Rectal smooth muscle tissue (tissue), 1 donor: Measurements from ENCODE around the gene ZNF778.
"Not testable (repeated sequence)": the region's sequence is repeated elsewhere in the genome, so short reads cannot be mapped to it uniquely, and the experiment has no call there.

Experiments used
- H3K27ac ChIP-seq: one replicate; pipeline ENCODE4 v1.7.0; 2013; ENCODE audit warnings: low read depth, low read length, inconsistent platforms
- H3K27me3 ChIP-seq: one replicate; pipeline ENCODE4 v1.7.0; 2013; ENCODE audit warnings: low read length; ENCODE audit not compliant: control insufficient read depth, insufficient read depth
- H3K36me3 ChIP-seq: one replicate; pipeline ENCODE4 v1.7.0; 2013; ENCODE audit warnings: low read length; ENCODE audit not compliant: control insufficient read depth, insufficient read depth
- H3K4me1 ChIP-seq: one replicate; pipeline ENCODE4 v1.7.0; 2013; ENCODE audit warnings: low read length; ENCODE audit not compliant: control insufficient read depth, insufficient read depth
- H3K4me3 ChIP-seq: one replicate; pipeline ENCODE4 v1.7.0; 2013; ENCODE audit warnings: low read length
- H3K9ac ChIP-seq: one replicate; pipeline ENCODE4 v1.7.0; 2013; ENCODE audit warnings: low read length

ZNF778 gene

DNA sequence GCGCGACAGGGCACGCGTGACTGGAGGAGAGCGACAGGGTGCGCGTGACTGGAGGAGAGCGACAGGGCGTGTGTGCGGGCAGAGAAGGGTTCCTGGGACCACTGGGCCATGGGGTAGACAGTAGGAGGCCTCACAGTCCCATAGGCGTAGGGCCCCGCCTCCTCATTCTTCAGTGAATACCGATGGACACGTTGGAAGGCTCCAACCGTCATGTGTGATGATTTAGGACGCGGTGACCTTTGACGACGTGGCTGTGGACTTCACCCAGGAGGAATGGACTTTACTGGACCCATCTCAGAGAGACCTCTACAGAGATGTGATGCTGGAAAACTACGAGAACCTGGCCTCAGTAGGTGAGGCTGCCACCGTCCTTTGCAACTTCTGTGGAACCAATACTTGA lies 5.4 kb downstream of the ZNF778 start:
- Histone ChIP-seq H3K9ac (no peak overlapping the region), H3K36me3 (peaks cover 43% of the 10 kb centered on the region), H3K4me1 (no peaks in the 10 kb centered on the region), H3K4me3 (no peak overlapping the region), H3K27me3 (no peaks in the 10 kb centered on the region), H3K27ac (no peak overlapping the region)

DNA sequence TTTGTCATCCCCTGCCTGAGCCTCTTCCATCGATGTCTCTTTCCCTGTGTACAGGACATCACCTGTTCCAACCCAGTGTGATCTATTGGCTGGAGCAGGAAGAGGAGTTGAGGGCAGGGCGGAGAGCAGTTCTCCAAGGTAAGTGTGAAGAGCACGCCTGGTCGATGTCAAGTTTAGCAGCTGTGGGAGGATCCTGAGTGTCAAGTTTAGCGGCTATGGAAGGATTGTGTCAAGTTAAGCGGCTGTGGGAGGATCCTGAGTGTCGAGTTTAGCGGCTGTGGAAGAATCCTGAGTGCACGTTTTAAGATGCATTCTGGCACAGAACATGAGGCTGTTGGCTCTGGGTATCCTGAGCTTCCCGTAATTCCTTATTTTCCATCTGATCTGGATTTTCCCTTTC lies 7.2 kb downstream of the ZNF778 start:
- no peaks in the 10 kb centered on the region for H3K4me1 ChIP-seq
- no peak overlapping the region for H3K4me3 ChIP-seq
- peaks cover 54% of the 10 kb centered on the region for H3K36me3 ChIP-seq
- no peaks in the 10 kb centered on the region for H3K27me3 ChIP-seq
- no peak overlapping the region for H3K9ac ChIP-seq
- no peak overlapping the region for H3K27ac ChIP-seq

DNA sequence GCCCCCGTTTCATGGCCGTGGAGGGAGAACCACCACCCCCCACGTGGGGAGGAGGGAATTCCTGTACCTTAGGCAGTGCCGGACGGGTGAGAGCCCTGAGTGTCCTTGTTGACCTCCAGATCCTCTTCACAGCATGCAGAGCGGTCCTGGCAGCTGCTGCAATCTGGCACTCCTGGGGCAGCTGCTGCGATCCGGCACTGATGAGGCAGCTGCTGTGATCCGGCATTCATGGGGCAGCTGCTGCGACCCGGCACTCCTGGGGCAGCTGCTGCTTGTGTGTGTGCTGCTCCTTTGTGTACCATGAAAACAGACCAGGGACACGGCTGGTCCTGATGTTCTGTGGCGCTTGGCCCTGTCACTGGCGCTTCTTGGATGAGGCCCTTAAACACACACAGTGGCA lies 12.8 kb downstream of the ZNF778 start:
- no peak overlapping the region for H3K4me3 ChIP-seq
- H3K36me3 ChIP-seq, result peaks cover 53% of the 10 kb centered on the region
- H3K4me1 ChIP-seq, result no peaks in the 10 kb centered on the region
- no peak overlapping the region for H3K27ac ChIP-seq
- H3K27me3 ChIP-seq, result no peaks in the 10 kb centered on the region
- H3K9ac ChIP-seq, result no peak overlapping the region

DNA sequence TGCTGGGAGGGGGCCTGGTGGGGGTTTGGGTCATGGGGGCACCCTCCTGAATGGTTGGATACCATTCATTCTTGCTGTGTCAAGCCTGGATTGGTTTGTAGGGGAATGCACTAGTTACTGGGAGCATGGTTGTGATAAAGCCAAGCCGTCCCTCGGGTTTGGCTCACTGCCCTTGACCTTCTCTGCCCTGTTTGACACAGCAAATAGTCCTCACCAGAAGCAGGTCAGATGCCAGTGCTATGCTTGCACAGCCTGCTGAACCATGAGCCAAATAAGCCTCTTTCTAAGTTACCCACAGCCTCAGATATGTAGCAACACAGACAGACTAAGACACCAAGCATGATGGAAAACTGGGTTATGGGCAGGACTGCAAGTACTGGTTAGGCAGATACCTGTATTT lies 14.6 kb downstream of the ZNF778 start:
- Histone ChIP-seq H3K9ac (no peak overlapping the region), H3K27me3 (no peaks in the 10 kb centered on the region), H3K4me3 (no peak overlapping the region), H3K27ac (no peak overlapping the region), H3K4me1 (no peaks in the 10 kb centered on the region), H3K36me3 (peaks cover 44% of the 10 kb centered on the region)

DNA sequence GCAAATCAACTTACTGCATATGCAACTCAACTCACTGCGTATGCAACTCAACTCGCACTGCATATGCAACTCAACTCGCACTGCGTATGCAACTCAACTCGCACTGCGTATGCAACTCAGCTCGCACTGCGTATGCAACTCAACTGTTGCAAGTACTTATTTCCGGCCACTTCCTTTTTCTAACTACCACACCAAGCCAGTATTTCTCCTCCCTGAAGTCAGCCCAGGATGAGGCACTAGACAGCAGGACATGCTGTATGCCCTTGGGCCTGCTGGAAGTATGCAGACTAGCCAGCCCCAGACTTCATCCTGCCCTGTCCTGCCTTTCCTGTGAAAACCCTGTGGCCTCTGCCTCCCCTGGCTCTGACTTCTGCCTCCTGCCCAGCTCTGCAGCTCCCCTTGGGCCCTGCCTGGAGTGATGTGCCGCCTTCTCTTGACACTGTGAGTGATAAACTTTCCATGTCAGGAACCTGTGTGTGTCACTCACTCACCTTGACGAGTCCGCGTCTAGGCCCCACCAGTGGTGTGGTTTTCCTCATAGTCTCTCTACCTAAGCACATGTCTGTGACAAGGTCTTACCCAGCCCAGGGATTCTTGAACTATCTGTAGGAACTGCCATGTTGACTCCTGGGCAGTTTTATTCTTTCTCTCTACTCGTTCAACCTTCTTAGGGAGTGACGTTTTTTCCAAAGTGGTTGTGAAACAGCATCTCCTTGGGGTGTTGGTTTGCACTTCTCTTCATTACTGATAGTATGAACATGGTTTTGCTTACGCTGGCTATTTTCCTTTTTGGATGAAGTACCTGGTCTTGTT lies 16.4 kb downstream of the ZNF778 start:
- H3K27me3 ChIP-seq, result no peaks in the 10 kb centered on the region
- H3K27ac ChIP-seq, result no peak overlapping the region
- H3K4me3 ChIP-seq, result no peak overlapping the region
- H3K4me1 ChIP-seq, result no peaks in the 10 kb centered on the region
- no peak overlapping the region for H3K9ac ChIP-seq
- peaks cover 27% of the 10 kb centered on the region for H3K36me3 ChIP-seq

DNA sequence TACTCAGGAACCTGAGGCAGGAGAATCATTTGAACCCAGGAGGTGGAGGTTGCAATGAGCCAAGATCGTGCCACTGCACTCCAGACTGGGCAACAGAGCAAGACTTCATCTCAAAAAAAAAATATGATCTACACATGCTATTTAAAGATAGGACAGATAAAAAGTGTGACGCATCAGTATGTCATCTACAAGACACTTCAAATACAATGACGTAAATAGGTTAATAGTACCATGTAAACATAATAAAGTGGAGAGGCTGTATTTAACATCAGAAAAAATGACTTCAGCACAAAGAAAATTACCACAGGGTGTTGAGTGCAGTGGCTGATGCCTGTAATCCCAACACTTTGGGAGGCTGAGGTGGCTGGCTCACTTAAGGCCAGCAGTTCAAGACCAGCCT lies 20.2 kb downstream of the ZNF778 start:
- no peak overlapping the region for H3K27ac ChIP-seq
- no peak overlapping the region for H3K4me3 ChIP-seq
- H3K9ac ChIP-seq, result no peak overlapping the region
- H3K27me3 ChIP-seq, result no peaks in the 10 kb centered on the region
- no peaks in the 10 kb centered on the region for H3K4me1 ChIP-seq
- peaks cover 7% of the 10 kb centered on the region for H3K36me3 ChIP-seq

DNA sequence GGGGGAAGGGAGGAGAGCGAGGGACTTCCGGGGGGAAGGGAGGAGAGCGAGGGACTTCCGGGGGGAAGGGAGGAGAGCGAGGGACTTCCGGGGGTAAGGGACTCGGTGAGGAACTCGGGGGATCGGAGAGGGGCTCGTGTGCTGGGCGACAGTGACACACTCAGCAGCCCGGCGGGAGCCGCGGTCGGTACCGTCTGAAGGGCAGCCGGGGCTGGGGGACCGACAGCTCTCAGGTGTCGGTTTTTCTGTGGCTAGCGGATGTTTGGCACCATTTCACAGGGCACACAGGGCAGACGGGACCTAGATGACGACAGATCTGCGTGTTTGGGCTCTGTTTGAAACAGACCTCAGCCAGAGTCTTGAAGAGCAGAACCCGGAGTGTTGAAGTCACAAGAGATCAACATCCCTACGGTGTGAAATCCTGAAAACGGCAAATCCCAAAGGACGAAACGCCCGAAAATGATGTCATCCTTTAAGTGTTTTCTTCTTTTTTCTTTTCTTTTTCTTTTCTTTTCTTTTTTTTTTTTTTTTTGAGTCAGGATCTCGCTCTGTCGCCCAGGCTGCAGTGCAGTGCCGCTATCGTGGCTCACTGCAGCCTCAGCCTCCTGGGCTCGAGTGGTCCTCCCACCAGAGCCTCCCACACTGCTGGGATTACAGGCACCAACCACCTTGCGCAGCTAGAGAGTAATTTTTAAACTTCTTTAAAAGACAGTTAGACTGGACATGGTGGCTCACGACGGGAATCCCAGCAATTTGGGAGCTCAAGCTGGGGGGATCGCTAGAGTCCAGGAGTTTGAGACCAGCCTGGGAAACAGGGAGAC lies 23.9 kb downstream of the ZNF778 start:
- no peaks in the 10 kb centered on the region for H3K36me3 ChIP-seq
- H3K9ac ChIP-seq, result peak overlapping the region; percentile 58
- peak overlapping the region; percentile 89 for H3K4me3 ChIP-seq
- H3K27me3 ChIP-seq, result no peaks in the 10 kb centered on the region
- H3K4me1 ChIP-seq, result peaks cover under 1% of the 10 kb centered on the region
- peak overlapping the region; percentile 91 for H3K27ac ChIP-seq

DNA sequence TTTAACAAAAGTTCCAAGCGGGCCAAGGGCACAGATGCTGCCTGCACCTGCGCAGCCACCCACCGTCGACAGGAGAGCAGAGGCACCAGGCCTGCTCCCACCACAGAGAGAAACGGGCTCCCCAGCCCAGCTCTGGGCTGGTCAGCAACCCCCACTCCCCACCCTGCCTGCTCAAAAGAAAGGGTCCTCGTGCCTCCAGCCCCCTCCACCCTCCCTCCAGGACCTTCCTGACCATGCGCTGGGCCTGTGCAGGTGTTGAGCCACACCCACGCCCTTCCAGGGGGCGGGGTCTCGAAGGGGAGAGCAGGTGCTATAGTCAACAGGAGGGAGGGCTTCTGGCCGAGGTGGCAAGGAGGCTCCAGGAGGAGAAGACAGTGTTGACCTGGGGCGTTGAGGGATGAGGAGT lies 25.3 kb downstream of the ZNF778 start:
- no peaks in the 10 kb centered on the region for H3K27me3 ChIP-seq

DNA sequence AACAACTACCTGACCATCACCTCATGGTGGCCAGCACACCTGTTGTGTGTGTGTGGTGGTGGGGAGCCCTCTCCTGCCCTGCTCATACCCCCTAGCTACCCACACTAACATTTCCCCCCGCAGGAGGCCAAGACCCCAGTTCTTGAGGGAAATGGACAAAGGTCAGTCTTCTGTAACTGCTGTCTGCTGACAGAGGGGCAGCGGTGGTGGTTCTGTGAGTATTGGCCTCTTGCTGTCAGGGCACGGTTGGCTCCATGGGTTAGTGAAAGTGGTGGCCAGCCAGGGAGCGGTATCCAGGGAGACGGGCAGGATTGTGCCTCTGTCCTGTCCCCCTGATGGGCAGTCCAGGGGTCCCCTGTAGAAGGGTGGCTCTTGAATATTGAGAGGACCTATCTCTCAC lies 26.2 kb downstream of the ZNF778 start:
- H3K36me3 ChIP-seq, result no peaks in the 10 kb centered on the region
- no peaks in the 10 kb centered on the region for H3K27me3 ChIP-seq
- H3K9ac ChIP-seq, result no peak overlapping the region
- no peak overlapping the region for H3K4me3 ChIP-seq
- H3K4me1 ChIP-seq, result peaks cover 5% of the 10 kb centered on the region
- H3K27ac ChIP-seq, result no peak overlapping the region

More for the DNA sequence above, 25.3 kb downstream of the ZNF778 start:
- H3K27ac ChIP-seq, result no peak overlapping the region
- no peak overlapping the region for H3K9ac ChIP-seq
- H3K36me3 ChIP-seq, result no peaks in the 10 kb centered on the region
- no peak overlapping the region for H3K4me3 ChIP-seq
- H3K4me1 ChIP-seq, result peaks cover 5% of the 10 kb centered on the region

DNA sequence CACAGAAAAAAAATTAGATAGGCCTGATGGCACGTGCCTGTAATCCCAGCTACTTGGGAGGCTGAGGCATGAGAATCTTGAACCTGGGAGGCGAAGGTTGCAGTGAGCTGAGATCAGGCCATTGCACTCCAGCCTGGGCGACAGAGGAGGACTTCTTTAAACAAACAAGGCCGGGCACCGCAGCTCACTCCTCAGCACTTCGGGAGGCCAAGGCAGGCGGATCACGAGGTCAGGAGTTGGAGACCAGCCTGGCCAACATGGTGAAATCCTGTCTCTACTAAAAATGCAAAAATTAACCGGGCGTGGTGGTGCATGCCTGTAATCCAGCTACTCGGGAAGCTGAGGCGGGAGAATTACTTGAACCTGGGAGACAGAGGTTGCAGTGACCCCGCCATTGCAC lies 26.8 kb downstream of the ZNF778 start:
- H3K4me3 ChIP-seq, H3K4me1 ChIP-seq, H3K9ac ChIP-seq, H3K27me3 ChIP-seq, H3K27ac ChIP-seq, H3K36me3 ChIP-seq: not testable (repeated sequence)

DNA sequence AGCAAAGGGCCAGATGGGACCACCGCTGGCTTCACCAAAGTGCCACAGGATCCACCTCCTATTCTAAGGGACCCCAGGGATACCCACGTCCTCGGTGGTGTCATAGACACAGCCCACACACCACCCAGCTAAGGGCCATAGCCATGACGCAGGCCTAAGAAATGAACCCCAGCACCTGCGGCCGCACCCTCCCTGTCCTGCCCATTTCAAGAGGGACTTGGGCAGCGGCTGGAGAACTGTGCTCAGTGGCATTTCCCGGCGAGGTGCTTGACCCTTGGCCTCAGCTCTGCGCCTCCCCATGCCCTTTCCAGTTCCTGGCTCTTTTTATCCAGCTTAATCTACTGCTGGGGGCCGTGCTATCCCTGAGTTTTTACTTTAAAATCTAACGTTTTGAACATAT lies 27.3 kb downstream of the ZNF778 start:
- Histone ChIP-seq H3K36me3 (no peaks in the 10 kb centered on the region), H3K27ac (no peak overlapping the region)

DNA sequence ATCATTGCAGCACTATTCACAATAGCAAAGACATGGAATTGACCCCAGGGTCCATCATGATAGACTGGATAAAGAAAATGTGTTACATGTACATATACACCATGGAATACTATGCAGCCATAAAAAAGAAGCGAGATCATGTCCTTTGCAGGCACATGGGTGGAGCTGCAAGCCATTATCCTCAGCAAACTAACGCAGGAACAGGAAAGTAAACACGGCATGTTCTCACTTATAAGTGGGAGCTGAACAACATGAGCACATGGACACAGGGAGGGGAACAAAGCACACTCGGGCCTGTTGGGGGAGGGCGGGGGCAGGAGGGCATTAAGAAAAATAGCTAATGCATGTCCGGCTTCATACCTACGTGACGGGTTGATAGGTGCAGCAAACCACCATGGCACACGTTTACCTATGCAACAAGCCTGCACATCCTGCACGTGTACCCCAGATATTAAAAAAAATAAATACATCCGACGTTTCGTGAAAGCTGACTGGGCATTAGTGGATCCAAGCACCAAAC lies 28.9 kb downstream of the ZNF778 start:
- Histone ChIP-seq H3K4me1 (peaks cover 5% of the 10 kb centered on the region), H3K36me3 (no peaks in the 10 kb centered on the region), H3K27me3 (no peaks in the 10 kb centered on the region), H3K9ac (no peak overlapping the region), H3K27ac (no peak overlapping the region), H3K4me3 (peak overlapping the region; percentile 45)

More for the DNA sequence above, 27.3 kb downstream of the ZNF778 start:
- Histone ChIP-seq H3K27me3 (no peaks in the 10 kb centered on the region), H3K4me3 (no peak overlapping the region), H3K4me1 (peaks cover 5% of the 10 kb centered on the region), H3K9ac (no peak overlapping the region)
